HG02759 (cell line): ENCODE measurements around the gene SH3BGRL3.
A peak's percentile ranks its signal among the peaks of the same experiment; 100 is the strongest.
"Not testable (repeated sequence)": the region's sequence is repeated elsewhere in the genome, so short reads cannot be mapped to it uniquely, and the experiment has no call there.

ENCODE experiments used
- ATAC-seq: cut with Tn5 transposase; IDR thresholded peaks from one replicate; pipeline ENCODE4 v1.9.1; 2021; ENCODE audit warnings: mild to moderate bottlenecking, moderate library complexity; ENCODE audit not compliant: unreplicated experiment

The SH3BGRL3 gene

DNA sequence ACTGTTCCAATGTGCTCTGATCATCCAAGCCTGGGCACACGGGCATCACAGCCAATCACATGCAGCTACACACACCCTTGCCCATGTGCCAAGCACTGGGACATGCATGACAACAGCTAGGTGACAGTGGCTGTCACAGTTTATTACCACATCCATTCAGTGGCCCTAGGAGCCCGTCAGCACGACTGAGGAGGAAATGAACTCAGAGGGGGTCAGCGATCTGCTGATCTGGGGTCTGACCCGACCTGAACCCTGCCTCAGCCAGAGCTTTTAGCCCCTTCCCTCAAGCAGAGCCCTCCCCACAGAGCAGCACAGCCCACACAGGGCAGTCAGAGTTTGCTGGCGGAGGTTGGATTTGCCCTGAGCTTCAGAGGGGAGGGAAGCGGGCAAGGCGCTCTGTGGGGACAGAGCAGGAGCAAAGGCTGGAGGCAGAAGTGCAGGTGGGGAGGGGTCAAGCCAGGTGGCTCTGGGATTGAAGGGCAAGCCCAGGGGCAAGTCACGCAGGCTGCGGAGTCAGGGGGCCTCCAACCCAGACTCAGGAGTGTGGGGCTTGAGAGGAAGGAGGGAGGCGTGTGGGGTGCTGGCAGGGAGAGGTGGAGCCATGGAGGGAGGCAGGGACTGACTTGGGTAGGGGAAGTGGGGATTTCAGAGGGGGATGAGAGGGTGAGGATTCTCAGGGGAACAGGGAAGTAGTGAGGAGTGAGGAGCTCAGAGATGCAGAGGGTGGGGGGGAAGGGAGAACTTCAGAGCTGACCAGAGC, 10.4 kb downstream of the SH3BGRL3 start:
- no peak for ATAC-seq

DNA sequence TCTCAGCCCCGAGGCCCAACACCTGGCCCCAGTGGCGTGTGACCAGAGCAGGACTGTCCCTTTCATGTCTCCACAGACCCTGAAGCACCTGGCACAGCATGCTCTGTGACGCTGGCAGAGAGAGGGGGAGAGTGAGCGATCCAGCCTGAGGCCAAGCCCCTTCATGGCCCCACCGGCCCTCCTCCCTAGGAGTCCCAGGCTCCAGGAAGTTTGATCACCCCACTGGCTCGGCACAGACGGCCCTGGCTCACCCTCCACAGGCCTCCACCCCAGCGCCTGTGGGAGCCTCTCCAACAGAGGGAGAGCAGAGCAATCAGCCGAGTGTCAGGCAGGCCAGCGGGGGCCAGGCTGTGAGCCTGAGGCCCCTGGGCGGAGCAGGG, 11.0 kb downstream of the SH3BGRL3 start:
- ATAC-seq: no peak

DNA sequence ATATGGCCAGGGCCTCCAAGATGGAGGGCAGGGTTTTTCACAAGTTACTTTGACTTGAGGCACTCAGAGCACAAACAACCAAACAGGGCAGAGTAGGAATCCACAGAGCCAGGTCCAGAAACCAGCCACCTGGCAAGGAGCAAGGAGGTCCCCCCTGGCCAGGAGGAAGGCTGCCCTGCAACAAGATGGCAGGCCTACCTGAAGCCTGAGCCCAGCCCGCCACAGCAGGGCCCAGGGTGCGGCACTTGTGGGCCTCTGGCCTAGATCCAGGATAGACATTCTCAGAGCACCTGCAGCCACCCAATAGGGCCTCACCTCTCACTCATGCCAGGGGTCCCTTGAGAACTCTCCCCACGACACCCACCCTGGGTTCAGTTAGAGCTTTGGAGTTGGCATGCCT, 11.5 kb downstream of the SH3BGRL3 start:
- no peak for ATAC-seq

DNA sequence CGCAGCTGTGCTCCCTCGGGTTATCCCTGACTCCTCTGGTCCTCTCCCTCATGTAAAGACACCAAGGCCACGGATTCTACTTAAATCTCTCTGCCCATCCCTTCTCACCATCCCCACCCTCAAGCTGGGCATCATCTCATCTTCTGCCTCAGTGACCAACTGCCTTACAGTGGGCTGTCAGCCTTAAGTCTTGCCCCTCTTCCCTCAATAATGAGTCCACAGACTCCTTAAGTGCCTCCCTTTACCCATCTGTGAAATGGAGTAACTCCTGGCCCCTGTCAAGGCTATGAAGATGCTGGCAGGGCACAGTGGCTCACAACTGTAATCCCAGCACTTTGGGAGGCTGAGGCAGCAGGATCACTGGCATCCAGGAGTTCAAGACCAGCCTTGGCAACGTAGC, 12.1 kb downstream of the SH3BGRL3 start:
- no peak for ATAC-seq

DNA sequence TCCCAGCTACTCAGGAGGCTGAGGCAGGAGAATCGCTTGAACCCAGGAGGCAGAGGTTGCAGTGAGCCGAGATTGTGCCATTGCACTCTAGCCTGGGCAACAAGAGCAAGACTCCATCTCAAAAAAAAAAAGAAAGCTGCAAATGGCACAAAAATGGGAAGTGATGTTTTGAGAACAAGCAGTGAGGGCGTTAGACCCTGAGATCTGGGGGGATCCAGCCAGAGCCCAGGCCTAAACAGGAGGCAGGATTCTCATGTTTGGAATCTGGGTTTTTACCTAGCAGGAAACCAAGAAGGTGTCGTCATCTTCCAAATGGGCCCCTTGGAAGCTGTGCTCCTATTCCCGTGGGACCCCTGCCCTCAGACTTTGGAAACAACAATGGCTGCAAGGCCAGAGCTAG, 12.8 kb downstream of the SH3BGRL3 start:
- not testable (repeated sequence) for ATAC-seq

DNA sequence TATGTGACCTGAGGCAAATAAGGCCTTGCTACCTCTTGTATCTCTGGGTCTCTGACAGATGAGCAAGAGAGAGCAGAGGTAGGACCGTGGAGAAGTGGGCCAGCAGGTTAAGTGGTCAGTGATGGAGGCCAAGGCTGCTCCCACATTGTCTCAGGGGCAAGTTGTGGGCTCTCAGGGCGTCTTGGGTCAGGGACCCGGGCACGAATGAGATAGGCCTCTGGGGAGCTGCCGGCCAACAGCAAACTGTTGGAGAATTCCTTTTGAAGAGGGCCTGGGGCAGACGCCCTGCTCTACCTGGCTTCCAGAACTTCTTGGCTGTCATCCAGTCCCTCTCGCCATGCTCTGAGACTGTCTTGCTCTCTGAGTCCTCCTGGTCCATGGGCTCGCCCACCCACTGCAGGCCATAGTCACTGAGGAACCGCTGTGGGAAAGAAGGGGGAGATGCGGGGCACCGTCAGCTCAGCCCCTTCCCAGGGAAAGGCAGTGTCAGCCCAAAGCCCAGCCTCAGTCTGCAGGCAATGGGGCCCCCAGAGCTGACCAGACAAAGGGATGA, 14.1 kb downstream of the SH3BGRL3 start:
- no peak for ATAC-seq

DNA sequence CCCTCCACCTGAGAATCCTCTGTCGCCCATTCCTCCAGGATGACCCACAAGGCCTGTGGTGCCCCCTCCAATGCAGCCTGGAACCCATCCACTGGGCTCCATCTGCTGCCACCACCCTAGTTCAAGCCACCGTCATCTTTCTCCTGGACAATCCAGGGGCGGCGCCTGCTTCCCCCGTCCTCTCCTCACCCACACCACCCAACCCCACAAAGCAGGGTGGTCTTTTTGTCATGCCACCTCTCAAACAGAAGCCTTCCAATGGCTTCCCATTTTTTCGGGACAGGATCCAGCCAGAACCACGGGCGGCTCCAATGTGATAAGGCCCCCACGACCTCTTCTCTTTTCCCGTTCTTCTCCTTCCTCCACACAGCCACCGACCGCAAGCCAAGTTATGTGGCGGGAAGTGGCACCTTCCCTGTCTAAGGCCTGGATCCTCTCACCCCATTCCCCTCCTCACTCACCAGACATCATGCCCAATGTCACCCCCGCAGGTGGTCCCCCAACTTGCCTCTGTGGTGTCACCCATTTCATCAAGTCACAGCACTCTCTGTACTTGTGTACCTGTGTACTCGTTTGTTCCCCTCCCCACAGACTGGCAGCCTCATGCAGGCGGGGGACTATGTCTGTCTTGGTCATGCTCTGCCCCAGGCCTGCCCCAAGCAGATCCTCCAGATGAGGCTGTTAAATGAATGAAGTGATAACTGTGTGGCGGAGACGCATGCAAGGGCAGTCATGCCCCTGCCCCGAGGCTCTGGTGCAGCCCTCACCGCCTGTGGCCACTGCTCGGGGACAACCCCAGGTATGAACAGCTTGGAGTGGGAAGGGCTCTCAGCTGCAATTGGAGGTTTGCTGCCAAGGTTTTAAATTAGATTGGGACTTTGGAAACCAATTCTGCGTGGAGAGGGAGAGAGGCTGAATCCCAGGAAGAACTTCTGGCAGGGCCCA, 15.6 kb downstream of the SH3BGRL3 start:
- ATAC-seq: no peak

DNA sequence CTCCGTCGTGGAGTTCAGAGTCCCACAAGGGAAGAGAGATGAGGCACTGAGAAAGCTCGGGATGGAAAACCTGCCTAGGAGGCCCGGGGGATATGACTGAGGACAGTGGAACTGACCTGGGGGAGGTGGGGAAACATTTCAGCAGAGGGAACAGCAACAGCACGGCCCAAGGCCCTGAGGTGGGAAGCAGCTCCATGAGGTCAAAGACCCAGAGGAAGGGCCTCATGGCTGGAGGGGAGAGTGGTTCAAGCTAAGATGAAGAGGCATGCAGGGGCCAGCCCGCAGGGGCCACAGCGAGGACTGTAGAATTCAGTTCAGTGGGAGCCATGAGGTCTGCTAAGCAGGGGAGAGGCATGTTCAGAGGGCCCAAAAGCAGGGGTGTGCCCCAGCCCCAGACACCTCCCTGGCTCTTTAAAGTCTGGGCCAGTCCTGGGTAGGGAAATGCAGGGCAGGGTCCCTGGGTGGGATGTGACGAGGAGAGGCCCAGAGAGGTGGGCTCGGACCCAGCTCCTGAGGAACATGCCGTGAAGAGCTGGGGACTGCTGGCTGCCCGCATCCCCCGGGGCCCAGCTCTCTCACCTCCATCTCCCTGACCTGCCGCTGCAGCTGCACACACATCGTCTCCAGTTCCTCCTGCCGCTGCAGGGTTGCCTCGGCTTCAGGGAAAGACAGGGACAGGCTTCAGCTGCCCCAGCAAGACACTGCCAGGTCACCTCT, 16.6 kb downstream of the SH3BGRL3 start:
- ATAC-seq: no peak

DNA sequence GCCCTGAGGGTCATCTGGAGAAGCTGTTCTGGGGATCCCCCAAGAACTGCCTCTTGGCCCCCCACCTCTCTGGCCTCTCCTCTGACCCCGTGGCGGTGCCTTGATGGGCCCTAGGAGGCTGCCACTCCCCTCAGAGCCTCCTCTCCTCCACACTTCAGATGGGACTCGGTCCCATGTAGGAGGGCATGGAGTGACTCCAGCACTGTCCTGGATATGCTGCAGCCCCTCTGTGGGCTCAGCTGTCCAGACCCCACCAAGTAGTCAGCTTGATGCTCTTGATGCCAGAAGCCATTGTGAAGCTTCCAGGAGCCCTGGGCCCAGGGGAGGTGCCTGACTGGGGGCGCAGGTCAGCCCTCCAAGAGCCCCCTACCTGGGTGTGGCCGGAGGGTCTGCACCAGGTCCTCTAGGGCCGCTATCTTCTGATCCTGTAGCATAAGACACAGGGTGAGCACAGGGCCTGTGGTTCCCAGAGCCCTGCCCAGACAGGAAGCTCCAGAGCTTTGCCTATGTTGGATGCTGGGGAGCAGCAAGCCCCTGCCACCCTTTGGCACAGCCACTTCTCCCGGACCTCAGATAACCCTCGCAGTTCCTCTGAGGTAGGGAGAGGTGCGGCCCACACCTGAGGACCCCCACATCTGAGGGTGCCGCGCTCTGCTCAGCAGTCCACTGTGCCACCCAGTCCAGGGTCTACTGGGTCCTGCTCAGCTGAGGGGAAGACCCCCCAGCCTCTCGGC, 17.3 kb downstream of the SH3BGRL3 start:
- no peak for ATAC-seq

DNA sequence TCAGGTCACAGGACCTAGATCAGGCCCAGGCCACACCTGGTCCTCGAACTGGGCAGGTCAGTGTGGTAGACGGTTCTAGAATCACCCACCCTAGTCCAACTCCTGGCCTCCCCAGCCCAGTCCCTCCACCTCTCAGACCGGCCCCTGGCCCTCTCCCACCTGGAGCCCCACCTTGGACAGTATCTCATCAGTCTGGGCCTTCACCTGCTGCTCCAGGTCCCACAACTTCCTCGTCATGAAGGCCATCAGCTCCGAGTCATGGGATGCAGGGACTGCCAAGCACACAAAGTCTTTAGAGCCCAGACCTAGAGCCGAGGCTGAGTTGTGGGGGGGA, 17.9 kb downstream of the SH3BGRL3 start:
- ATAC-seq: no peak

DNA sequence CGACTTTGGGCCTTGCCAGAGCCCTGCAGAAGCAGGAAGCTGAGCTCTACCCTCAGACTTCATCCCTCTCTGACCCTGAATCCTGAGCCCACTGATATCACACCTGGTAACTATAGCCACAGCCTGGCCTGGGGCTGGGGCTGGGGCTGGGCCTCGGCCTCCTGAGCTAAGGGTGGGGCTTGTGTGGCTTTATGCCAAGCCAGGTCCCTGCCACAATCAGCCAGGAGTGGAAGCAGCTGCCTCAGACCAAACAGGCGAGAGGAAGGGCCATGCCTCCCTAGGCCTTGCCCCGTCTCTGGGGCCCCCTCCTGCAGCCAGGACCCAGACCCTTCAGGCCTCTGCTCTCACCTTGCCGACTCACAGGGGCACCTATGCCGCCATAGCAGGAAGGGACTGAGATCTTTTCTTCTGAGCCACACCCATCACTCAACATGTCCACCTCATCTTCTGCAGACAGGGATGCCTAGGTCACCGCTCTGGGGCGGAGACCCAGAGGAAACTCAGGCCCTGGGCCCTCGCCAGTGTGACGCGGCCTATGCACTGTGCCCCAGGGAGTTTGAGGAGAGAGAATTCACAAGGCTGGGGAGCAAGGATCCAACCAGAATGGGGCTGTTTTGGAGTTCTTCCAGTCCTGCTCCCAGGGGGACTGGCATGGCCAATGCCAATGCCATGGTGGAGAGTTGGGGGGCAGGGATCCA, 20.8 kb downstream of the SH3BGRL3 start:
- ATAC-seq: no peak

DNA sequence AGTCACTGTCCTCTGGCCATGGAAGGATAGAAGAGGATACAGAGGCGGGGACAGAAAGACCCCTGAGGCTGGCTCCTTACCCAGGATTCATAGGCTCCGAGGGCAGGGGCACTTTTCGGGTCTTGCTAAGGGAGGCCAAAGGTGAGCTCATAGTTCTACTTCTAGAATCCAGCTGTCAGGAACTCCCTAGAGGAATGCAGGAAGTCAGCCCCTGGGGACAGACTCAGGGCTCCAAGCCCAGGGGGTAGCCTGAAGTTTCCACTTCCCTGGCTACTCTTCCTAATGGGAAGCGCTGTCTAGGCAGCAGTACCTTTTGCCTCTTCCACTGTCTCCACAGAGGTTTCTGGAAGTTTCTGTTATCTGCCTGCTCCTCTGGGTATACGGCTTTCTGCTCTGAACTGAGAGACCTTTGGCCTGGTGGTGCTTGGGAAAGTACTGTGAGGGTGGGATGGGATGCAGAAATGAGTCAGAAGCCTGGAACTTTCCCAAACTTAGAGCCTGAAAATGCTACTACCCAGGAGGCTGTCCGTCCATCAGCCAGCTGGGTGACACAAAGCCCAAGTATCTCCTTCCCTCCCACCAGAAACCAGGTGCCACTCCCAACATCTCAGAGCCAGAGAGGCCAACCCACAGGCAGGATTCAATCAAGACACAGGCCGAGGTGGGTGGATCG, 23.0 kb downstream of the SH3BGRL3 start:
- no peak for ATAC-seq

DNA sequence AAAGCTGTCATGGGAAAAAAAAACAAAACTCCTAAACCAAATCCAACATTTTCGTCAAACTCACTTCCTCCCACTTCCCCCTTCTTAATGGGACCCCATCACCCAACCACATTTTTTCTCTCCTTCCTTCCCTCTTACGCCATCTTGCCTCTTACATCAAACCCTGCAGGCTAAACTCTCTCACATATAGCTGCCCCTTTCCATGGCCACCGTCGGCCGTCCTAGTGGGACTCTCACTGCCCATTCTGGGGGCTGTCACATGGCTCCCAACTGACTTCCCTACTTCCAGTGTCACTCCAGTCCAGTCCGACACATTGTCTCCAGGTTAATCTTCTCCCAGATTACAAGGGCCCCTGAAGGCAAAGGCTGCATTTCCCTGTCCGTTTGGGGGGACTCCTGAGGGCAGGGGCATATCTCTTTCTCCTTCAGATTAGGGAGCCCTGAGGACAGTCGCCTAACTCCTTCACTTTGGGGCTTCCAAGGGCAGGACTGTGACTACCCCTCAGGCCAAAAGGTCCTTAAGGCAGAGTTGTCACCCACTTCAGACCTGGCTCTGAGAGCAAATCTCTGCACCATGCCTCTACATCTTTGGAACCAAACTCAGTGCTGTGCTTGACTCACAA, 25.9 kb downstream of the SH3BGRL3 start:
- ATAC-seq: peak; percentile 8

DNA sequence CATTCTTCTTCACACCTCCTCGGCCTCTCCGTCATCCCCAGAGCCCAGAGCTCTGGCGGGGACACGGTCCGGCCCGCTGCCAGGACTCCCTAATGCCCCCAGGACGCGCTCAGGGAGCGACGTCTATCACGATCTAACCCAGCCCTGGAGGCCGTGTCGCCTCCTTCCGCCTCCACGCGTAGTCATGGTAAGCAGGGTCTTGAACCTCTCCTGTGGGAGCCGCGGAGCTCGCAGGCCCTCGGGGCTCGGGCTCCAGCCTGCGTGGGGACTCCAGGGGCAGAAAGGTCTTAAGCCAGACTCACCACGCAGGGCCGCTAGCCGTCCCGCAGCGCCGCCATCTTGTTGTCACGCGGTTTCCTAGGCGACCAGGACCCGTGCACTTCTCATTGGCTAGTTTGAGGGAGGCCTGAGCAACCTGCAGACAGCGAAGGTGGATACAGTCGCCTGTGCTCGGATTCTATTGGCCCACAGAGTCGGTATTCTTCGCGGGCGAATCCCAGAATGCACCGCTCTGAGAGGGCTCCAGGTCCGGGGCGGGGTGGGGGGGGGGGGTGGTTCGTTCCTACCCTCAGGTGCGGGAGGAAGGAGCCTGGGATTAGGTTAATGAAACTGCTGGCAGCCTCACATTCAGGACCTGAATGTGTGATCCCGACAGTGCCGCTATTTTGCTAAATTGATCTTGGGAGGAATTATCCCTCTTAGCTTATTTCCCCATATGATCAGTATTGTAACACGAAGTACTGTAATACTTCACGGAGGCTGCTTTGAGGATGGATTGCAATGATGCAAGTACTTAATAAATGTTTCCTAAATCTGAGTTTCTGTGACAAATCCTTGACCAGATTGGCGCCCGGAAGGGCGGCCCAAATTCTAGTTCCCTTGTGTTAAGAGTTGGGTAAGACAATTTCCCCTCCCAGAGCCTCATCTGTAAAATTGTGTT, 26.7 kb downstream of the SH3BGRL3 start, which contains the start of gene UBXN11:
TSS of gene UBXN11 (minus strand) at position 347 of the 940 bp plus-strand sequence. CDS start 3,753 bp downstream, outside the sequence.
- peak; percentile 98 for ATAC-seq

DNA sequence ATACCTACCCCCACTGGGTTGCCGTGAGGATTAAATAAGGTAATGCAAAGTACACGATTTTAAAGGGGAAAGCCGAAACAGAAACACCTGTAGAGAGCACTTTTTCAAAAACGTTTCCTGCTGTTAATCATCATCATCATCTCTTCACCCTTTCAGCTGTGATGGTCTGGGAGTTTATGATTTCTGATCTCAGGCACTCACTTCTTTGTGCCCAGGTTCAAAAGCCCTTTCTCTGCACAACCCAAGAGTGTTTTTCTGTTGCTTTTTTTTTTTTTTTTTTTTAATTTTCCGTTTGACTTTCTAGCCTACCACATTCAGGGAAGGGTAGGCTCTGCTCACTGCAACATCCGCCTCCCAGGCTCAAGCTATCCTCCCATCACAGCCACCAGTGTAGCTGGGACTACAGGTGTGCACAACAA, 27.5 kb downstream of the SH3BGRL3 start:
- ATAC-seq: no peak

DNA sequence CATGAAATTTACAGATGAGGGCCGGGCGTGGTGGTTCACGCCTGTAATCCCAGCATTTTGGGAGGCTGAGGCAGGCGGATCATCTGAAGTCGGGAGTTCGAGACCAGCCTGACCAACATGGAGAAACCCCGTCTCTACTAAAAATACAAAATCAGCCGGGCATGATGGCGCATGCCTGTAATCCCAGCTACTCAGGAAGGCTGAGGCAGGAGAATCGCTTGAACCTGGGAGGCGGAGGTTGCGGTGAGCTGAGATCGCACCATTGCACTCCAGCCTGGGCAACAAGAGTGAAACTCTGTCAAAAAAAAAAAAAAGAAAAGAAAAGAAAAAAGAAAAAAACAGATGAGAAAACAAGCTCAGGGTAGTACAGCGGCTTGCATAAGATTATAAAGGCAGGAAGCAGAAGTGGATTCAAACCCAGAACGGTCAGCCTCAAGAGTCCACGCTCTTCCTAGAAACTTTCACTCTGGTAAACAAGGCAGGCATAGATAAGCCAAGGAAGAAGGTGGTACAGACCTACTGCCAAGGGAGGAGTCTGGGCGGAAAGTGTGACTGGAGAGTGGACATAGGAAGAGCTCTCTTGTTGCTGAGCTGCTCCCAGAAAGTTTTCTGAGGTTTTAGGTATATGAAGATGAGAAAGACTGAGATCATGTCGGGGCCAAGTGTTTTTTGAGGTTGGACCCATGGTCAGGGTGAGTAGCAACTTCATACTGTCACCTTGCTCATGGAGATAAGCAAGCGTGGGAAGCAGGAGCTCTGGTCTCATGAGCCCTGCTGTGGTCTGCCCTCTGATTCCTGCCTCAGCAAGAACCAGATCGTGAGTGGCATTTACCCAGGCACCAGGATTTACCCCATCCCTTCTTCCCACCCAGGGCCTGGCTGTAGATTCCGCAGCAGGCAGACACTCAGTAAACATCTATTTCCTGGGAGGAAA, 28.3 kb downstream of the SH3BGRL3 start:
- not testable (repeated sequence) for ATAC-seq

DNA sequence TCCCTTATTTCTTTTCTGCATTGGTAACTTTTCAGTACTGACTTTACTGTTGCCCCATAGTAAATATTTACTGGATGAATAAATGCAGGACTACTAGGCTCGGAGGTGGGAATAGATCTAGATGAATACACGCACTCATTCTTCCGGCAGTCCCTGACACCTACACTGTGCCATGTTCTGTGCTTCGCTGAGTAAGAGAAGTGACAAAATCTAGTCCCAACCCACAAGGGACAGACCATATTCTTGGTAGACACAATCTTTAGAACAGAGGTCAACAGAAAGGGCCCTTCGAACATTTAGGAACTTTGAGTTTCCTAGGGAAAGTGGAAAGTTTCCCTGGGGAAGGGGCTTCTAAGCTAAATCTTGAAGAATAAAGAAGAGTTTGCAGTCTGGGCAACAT, 34.6 kb downstream of the SH3BGRL3 start:
- ATAC-seq: no peak
